Measurements from ENCODE around the gene ARHGAP24.

ARHGAP24 gene

DNA sequence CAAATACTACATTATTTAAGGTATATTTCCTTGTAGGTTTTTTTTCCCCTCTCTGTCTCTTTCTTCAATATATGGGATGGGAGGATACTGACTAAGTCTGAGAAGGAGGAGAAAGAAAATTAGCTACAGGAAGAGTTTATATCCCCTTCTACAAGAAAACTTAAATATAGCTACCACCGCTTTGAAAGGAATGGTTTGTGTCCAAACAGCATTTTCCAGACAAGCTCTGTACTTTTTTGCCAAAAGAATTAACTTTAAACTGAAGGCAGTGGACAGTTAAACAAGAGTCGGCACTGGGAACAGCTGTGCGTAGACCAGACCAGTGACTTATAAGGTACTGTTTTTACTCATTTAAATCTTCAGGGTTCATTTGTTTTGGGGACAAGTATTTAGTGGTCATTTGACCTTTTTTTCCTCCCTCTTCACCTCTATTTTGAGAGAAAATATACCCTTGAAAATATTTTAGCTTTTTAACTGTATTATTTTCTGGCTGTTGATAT lies 303.7 kb downstream of the ARHGAP24 start:
- H3K4me3 ChIP-seq (ENCODE audit: severe bottlenecking), result peak overlapping the region; percentile 15

GRCh38 chr4:85779165-85779564 lies 304.2 kb downstream of the ARHGAP24 start:
- no peak for ATAC-seq (ENCODE audit: low read depth)
- H3K9me3 ChIP-seq (ENCODE audit: severe bottlenecking), result no peaks in the 10 kb centered on the region
- no peaks in the 10 kb centered on the region for H3K27me3 ChIP-seq (ENCODE audit: insufficient read depth, poor library complexity, severe bottlenecking)
- no peaks in the 10 kb centered on the region for H3K36me3 ChIP-seq (ENCODE audit: low read depth)
- H3K27ac ChIP-seq (ENCODE audit: poor library complexity, severe bottlenecking), result no peak overlapping the region
- peaks cover 37% of the 10 kb centered on the region for H3K4me1 ChIP-seq (ENCODE audit: insufficient read depth, poor library complexity, severe bottlenecking)
- DNase-seq (ENCODE audit: low spot score), result no peak
- TF ChIP-seq, protein P1, sequence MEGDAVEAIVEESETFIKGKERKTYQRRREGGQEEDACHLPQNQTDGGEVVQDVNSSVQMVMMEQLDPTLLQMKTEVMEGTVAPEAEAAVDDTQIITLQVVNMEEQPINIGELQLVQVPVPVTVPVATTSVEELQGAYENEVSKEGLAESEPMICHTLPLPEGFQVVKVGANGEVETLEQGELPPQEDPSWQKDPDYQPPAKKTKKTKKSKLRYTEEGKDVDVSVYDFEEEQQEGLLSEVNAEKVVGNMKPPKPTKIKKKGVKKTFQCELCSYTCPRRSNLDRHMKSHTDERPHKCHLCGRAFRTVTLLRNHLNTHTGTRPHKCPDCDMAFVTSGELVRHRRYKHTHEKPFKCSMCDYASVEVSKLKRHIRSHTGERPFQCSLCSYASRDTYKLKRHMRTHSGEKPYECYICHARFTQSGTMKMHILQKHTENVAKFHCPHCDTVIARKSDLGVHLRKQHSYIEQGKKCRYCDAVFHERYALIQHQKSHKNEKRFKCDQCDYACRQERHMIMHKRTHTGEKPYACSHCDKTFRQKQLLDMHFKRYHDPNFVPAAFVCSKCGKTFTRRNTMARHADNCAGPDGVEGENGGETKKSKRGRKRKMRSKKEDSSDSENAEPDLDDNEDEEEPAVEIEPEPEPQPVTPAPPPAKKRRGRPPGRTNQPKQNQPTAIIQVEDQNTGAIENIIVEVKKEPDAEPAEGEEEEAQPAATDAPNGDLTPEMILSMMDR (IDR thresholded peaks at IDR 0.05; ENCODE audit: poor library complexity, severe bottlenecking), result no peak
- peak overlapping the region; percentile 15 for H3K4me3 ChIP-seq (ENCODE audit: severe bottlenecking)

More for the DNA sequence above, 303.7 kb downstream of the ARHGAP24 start:
- TF ChIP-seq, protein P1 (IDR thresholded peaks at IDR 0.05; ENCODE audit: poor library complexity, severe bottlenecking), result no peak
- no peaks in the 10 kb centered on the region for H3K27me3 ChIP-seq (ENCODE audit: insufficient read depth, poor library complexity, severe bottlenecking)
- DNase-seq (ENCODE audit: low spot score) (no peak), ATAC-seq (ENCODE audit: low read depth) (0 out of 3 replicates have a peak, but pooled peaks have one; percentile 34)
- H3K27ac ChIP-seq (ENCODE audit: poor library complexity, severe bottlenecking), result no peak overlapping the region
- H3K36me3 ChIP-seq (ENCODE audit: low read depth), result no peaks in the 10 kb centered on the region
- H3K4me1 ChIP-seq (ENCODE audit: insufficient read depth, poor library complexity, severe bottlenecking), result peaks cover 36% of the 10 kb centered on the region
- H3K9me3 ChIP-seq (ENCODE audit: severe bottlenecking), result no peaks in the 10 kb centered on the region

GRCh38 chr4:85780664-85781063 lies 305.7 kb downstream of the ARHGAP24 start:
- peaks cover 37% of the 10 kb centered on the region for H3K4me1 ChIP-seq (ENCODE audit: insufficient read depth, poor library complexity, severe bottlenecking)
- TF ChIP-seq, protein P1 (IDR thresholded peaks at IDR 0.05; ENCODE audit: poor library complexity, severe bottlenecking), result no peak
- no peaks in the 10 kb centered on the region for H3K27me3 ChIP-seq (ENCODE audit: insufficient read depth, poor library complexity, severe bottlenecking)
- H3K36me3 ChIP-seq (ENCODE audit: low read depth), result no peaks in the 10 kb centered on the region
- DNase-seq (ENCODE audit: low spot score), result no peak
- no peak for ATAC-seq (ENCODE audit: low read depth)
- no peak overlapping the region for H3K4me3 ChIP-seq (ENCODE audit: severe bottlenecking)
- no peaks in the 10 kb centered on the region for H3K9me3 ChIP-seq (ENCODE audit: severe bottlenecking)
- no peak overlapping the region for H3K27ac ChIP-seq (ENCODE audit: poor library complexity, severe bottlenecking)

GRCh38 chr4:85783483-85783882 lies 308.5 kb downstream of the ARHGAP24 start:
- Histone ChIP-seq H3K27ac (ENCODE audit: poor library complexity, severe bottlenecking) (no peak overlapping the region), H3K4me1 (ENCODE audit: insufficient read depth, poor library complexity, severe bottlenecking) (peaks cover 21% of the 10 kb centered on the region), H3K4me3 (ENCODE audit: severe bottlenecking) (no peak overlapping the region), H3K27me3 (ENCODE audit: insufficient read depth, poor library complexity, severe bottlenecking) (no peaks in the 10 kb centered on the region), H3K36me3 (ENCODE audit: low read depth) (no peaks in the 10 kb centered on the region), H3K9me3 (ENCODE audit: severe bottlenecking) (no peaks in the 10 kb centered on the region)
- no peak for DNase-seq (ENCODE audit: low spot score)
- ATAC-seq (ENCODE audit: low read depth), result peak; percentile 36; the same call in 1 of the 3 replicates
- TF ChIP-seq, protein P1 (IDR thresholded peaks at IDR 0.05; ENCODE audit: poor library complexity, severe bottlenecking), result no peak

DNA sequence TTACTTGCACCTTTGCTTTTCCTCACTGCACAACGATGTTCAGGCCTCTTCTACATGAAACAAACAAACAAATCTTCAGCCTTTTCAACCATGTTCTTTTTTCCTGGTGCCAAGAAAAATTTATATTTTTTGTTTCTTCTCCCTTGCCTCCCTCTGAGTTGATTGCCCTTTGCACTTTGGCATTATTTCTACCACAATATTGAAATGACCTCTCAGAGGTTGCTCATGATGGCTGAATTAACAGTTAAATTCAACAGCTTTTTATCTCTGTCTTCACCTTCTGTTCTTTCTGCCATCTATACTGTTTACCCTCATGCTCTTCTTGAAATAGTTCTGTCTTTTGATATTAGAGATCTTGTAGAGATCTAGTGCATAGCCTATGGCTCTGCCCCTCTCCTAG lies 308.9 kb downstream of the ARHGAP24 start:
- no peak for DNase-seq (ENCODE audit: low spot score)
- Histone ChIP-seq H3K27me3 (ENCODE audit: insufficient read depth, poor library complexity, severe bottlenecking) (no peaks in the 10 kb centered on the region), H3K4me1 (ENCODE audit: insufficient read depth, poor library complexity, severe bottlenecking) (peaks cover 17% of the 10 kb centered on the region), H3K9me3 (ENCODE audit: severe bottlenecking) (no peaks in the 10 kb centered on the region), H3K4me3 (ENCODE audit: severe bottlenecking) (no peak overlapping the region), H3K27ac (ENCODE audit: poor library complexity, severe bottlenecking) (no peak overlapping the region), H3K36me3 (ENCODE audit: low read depth) (no peaks in the 10 kb centered on the region)
- TF ChIP-seq, protein P1 (IDR thresholded peaks at IDR 0.05; ENCODE audit: poor library complexity, severe bottlenecking), result no peak
- ATAC-seq (ENCODE audit: low read depth), result no peak
